Measurements from ENCODE around the gene BNC1.

Gene BNC1, protein sequence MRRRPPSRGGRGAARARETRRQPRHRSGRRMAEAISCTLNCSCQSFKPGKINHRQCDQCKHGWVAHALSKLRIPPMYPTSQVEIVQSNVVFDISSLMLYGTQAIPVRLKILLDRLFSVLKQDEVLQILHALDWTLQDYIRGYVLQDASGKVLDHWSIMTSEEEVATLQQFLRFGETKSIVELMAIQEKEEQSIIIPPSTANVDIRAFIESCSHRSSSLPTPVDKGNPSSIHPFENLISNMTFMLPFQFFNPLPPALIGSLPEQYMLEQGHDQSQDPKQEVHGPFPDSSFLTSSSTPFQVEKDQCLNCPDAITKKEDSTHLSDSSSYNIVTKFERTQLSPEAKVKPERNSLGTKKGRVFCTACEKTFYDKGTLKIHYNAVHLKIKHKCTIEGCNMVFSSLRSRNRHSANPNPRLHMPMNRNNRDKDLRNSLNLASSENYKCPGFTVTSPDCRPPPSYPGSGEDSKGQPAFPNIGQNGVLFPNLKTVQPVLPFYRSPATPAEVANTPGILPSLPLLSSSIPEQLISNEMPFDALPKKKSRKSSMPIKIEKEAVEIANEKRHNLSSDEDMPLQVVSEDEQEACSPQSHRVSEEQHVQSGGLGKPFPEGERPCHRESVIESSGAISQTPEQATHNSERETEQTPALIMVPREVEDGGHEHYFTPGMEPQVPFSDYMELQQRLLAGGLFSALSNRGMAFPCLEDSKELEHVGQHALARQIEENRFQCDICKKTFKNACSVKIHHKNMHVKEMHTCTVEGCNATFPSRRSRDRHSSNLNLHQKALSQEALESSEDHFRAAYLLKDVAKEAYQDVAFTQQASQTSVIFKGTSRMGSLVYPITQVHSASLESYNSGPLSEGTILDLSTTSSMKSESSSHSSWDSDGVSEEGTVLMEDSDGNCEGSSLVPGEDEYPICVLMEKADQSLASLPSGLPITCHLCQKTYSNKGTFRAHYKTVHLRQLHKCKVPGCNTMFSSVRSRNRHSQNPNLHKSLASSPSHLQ

DNA sequence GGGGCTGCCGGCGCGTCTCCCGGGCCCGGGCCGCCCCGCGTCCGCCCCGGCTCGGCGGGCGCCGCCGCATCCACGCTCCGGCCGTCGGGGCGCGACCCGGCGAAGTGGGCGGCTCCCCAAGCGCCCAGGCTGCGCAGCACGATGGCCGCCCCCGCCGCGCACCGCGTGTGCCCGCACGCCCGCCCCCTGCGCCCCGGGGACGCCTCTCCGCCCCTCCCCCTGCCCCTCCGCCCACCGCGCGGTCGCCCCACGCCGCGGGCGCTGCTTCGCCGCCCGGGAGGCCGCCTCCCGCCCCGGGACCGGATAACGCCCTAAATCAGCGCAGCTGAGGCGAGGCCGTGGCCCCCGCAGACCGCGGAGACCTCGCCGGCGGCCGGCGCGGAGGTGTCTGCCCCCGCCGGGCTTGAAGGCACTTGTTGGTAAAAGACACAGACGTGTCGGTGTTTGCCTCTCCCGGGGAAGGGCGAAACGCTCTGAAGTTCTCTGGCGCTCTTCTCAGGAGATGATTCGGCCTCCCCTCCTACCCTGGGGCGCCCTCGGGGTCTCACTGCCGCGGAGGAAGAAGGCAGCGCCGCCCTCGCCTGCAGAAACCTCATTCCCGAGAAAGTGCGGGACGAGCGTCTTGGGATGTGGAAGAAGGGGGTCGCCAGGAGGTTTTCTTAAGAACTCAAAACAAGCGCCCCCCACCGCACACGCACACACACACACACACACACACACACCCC lies at the start of gene BNC1:
Gene BNC1 (minus strand): TSS at position 106 of the 725 bp plus-strand sequence. CDS start 36 bp downstream, at position 70.
- no peak for DNase-seq (ENCODE audit: low read depth in 2 of 2)

GRCh38 chr15:83327041-83327440 lies 42.6 kb upstream of the BNC1 start:
- no peak for DNase-seq (ENCODE audit: low read depth in 2 of 2)

GRCh38 chr15:83324799-83325198 lies 40.3 kb upstream of the BNC1 start:
- no peak for DNase-seq (ENCODE audit: low read depth in 2 of 2)

GRCh38 chr15:83323296-83323711 lies 38.8 kb upstream of the BNC1 start:
- DNase-seq (ENCODE audit: low read depth in 2 of 2): no peak

- DNase-seq (ENCODE audit: low read depth in 2 of 2): no peak
Observed at GRCh38 chr15:83322691-83323090, 38.2 kb upstream of the BNC1 start.

DNA sequence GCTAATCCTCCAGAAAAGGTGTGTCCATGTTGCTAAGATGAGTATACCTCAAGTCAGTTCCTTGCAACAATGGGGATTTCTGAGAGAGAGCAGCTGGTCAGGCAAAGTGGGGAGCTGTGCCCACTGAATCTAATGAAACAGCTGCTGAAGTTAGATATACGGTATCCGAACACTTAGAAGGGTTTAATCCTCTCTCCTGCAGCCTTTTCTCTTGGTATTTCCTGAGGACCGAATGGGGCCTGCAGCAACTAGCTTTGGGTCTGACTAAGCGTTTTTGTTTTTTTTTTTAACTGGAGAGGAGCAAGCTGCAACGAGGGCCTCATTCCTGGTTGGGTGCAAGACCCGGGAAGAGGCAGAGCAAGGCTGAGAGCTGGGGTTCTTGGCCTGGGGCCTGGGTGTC lies 37.6 kb upstream of the BNC1 start:
- DNase-seq (ENCODE audit: low read depth in 2 of 2): no peak

- DNase-seq (ENCODE audit: low read depth in 2 of 2): no peak
Observed at GRCh38 chr15:83320844-83321243, 36.4 kb upstream of the BNC1 start.

DNA sequence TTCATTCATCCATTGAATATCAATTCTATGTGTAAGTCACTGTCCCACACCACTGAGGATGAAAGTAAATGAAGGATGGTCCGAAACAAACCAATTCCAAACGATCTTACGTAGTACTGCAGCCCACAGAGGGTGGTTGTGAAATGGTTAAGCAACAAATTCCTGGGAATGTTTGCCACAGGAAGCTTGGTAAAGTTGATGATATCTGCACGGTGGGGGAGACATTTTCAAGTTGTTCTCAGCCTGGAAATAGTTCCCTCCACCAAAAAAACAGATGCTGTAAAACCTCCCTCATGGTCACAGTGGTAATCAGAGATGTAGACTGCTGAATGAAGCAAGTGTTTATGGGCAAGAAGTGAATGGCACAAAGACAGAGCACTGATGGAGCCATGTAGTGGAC lies 35.9 kb upstream of the BNC1 start:
- no peak for DNase-seq (ENCODE audit: low read depth in 2 of 2)

- DNase-seq (ENCODE audit: low read depth in 2 of 2): no peak
Observed at GRCh38 chr15:83319771-83320170, 35.3 kb upstream of the BNC1 start.

- DNase-seq (ENCODE audit: low read depth in 2 of 2): no peak
Observed at GRCh38 chr15:83318861-83319415, 34.5 kb upstream of the BNC1 start.

GRCh38 chr15:83318036-83318435 lies 33.6 kb upstream of the BNC1 start:
- DNase-seq (ENCODE audit: low read depth in 2 of 2): no peak

- DNase-seq (ENCODE audit: low read depth in 2 of 2): no peak
Observed at GRCh38 chr15:83312071-83312470, 27.6 kb upstream of the BNC1 start.

DNA sequence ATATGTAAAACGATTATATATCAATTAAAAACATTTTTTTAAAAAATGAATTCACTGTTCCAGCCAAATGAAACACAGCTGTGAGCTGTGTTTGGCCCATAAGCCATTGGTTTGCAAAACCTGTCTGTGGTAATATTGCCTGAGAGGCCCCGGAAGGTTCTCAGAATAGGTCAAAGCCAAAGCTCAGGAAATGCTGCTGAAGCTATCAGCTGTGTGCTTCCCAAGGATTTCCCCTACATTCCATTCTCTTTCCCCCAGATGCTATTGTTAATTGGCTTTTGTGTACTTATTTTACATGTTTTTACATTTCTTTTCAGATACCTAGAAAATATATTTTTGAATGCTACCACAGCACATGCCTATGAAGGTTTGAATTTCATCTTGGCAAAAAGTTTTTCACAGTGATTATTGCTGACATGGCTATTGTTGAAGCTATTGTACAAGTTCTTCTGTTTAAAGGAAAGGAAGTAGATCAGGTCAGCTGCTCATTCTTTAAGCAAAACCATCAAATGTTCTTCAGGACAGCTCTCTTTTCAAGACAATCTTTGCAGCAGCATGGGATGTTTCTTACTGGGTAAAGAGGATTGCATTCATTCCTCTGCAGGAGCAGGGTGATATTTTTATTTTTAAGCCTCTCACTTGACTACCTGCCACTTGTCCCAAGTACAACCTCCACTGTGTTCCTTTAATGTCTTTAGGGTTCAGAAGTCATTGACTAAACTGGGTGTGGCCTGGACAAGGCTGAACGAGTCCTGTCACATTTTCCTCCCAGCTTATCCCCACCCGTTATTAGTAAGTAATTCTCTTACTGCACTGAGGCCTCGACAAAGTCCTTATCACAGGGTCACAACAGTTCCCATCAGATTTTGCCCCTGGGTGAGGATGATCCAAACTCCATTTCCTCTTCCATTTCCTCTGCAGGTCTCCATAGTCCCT lies 26.3 kb upstream of the BNC1 start:
- DNase-seq (ENCODE audit: low read depth in 2 of 2): no peak

GRCh38 chr15:83308671-83309070 lies 24.2 kb upstream of the BNC1 start:
- no peak for DNase-seq (ENCODE audit: low read depth in 2 of 2)

- DNase-seq (ENCODE audit: low read depth in 2 of 2): no peak
Observed at GRCh38 chr15:83306561-83306960, 22.1 kb upstream of the BNC1 start.

DNA sequence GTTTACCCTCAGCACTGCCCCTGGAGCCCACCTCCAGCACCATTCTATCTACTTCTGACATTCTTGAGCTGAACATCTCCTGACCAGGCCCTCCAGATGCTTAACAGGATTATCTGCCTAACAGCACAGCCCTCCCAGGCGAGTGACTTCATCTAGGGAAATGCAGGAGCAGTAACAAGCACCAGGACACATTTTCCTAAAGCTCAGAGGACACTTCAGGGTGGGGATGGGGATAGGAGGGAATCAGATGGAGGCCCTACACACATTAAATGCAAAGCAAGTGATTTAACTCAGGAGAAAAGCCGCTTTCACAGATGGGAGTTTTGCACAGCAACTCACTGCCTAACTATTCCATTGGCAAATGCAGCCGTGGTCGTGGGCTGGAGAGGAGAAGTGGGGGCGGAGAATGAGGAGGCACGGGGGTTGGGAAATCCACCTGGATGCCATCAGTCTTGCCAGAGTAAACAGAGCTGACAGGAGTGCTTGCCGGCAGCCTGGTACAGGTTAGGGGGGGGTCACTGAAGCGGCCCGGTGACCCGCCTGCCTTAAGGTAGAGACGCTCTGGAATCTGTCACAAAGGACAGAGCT lies 21.3 kb upstream of the BNC1 start:
- DNase-seq (ENCODE audit: low read depth in 2 of 2): no peak

- DNase-seq (ENCODE audit: low read depth in 2 of 2): no peak
Observed at GRCh38 chr15:83304861-83305703, 20.6 kb upstream of the BNC1 start.

DNA sequence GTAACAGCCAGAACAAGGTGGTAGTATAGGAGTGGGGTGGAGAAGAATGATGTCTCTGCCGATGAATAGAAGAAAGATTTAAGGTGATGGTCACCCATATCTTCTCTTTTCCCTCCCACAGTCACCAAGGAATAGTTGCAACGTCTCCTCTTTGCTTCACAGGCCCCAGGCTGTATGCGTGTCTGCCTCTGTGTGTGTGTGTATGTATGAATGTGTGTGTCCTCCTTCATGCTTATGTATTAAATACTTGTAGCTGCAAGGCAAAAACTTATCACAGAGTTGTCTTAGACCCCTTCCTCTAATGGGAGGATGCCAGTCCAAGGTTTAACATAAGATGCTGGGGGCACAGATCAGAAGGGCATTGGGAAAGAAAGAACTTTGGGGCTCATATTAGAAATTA lies 19.1 kb upstream of the BNC1 start:
- DNase-seq (ENCODE audit: low read depth in 2 of 2): no peak

- no peak for DNase-seq (ENCODE audit: low read depth in 2 of 2)
Observed at GRCh38 chr15:83300826-83301225, 16.4 kb upstream of the BNC1 start.
